ENCODE data around the gene PLD1.
"Not testable (repeated sequence)": the region's sequence is repeated elsewhere in the genome, so short reads cannot be mapped to it uniquely, and the experiment has no call there.

The PLD1 gene

DNA sequence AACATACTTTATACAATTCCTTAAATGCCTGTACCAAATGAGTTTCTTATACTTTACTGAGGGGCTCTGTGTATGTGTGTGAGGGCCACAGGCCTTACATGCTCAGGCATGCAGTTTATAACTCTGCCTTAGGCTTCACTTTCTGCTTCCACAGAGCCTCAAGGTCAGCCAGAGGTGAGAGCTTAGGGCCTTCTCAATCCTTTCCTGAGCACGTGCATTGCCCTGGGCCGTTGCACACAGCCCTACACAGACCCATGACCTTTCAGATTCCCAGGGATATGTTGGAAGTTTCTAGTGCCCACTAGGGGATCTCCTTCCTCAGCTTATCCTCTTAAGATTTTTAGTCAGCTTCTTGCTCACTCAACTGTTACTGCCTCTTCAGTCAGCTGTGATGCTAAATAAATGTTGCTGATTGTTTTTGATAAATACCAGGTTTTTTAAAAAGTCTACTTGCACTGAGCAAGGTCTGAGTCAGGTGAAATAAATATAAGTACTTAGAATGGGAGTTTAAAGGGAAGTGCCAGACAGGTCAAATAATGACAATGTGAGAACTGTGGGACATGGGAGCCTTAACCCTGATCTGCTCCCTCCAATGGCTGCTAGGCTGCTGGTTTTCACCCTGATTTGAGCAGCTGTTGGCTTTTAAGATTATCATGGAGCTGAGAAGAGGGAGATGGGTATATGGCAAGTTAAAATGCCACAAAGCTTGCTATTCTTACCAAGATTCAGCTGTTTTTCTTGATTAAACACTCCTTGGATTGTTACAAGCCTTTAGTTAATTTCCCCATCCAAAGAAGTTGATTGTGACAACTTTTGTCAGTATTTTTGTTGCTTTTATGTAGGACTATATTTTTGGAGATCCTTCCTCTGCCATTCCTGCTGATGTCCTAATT lies 169.5 kb downstream of the PLD1 start:
- no peak overlapping the region for H3K4me3 Mint-ChIP-seq
- no peaks in the 10 kb centered on the region for H3K9me3 Mint-ChIP-seq (ENCODE audit: low read depth)
- H3K27me3 Mint-ChIP-seq = peaks cover 1% of the 10 kb centered on the region
- no peaks in the 10 kb centered on the region for H3K4me1 Mint-ChIP-seq (ENCODE audit: low read depth)
- no peaks in the 10 kb centered on the region for H3K36me3 Mint-ChIP-seq
- no peak overlapping the region for H3K27ac Mint-ChIP-seq

DNA sequence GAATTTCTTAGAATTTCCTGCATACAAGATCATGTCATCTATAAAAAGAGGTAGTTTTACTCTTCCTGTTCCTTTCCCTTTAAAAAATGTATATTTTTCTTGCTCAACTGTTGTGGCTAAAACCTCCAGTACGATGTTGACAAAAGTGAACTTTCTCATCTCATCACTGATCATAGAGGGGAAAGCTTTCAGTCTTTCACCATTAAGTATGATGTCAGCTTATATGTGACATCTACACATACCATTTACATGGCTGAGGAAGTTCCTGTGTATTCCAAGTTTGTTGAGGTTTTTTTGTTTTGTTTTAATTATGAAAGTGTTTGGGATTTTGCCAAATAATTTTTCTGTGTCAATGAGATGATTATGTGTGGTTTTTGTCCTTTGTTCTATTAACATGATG lies 173.6 kb downstream of the PLD1 start:
- no peak overlapping the region for H3K27ac Mint-ChIP-seq
- H3K9me3 Mint-ChIP-seq (ENCODE audit: low read depth) = no peaks in the 10 kb centered on the region
- H3K4me1 Mint-ChIP-seq (ENCODE audit: low read depth) = no peaks in the 10 kb centered on the region
- H3K4me3 Mint-ChIP-seq = no peak overlapping the region
- H3K27me3 Mint-ChIP-seq = peaks cover 1% of the 10 kb centered on the region
- no peaks in the 10 kb centered on the region for H3K36me3 Mint-ChIP-seq

DNA sequence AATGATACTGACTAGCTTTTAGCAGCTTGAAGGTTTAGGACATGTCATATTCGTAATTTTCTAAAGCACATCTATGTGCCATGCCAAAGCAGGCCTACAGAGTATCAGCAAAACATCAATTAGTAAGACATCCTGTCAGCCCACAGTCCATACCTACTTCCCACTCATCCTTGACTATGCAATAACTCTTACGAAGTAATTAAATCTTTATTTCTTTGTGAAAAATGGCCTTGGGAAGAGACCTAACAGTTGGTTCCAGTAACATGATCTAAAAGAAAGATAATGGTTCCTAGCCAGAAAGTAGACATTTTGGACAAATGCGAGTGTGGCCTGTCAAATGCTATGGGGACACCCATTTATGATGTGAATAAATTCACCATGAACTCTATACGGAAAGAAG lies 177.5 kb downstream of the PLD1 start:
- Mint-ChIP-seq H3K9me3 (ENCODE audit: low read depth) (no peaks in the 10 kb centered on the region), H3K4me3 (no peak overlapping the region), H3K36me3 (no peaks in the 10 kb centered on the region), H3K27ac (no peak overlapping the region), H3K27me3 (no peaks in the 10 kb centered on the region), H3K4me1 (ENCODE audit: low read depth) (no peaks in the 10 kb centered on the region)

DNA sequence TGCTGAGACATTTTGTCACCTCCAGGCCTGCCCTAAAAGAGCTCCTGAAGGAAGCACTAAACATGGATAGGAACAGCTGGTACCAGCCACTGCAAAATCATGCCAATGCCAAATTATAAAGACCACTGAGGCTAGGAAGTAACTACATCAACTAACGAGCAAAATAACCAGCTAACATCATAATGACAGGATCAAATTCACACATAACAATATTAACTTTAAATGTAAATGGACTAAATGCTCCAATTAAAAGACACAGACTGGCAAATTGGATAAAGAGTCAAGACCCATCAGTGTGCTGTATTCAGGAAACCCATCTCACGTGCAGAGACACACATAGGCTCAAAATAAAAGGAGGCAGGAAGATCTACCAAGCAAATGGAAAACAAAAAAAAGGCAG lies 183.5 kb downstream of the PLD1 start:
- not testable (repeated sequence) for H3K27ac Mint-ChIP-seq; H3K4me3 Mint-ChIP-seq; H3K9me3 Mint-ChIP-seq (ENCODE audit: low read depth); H3K36me3 Mint-ChIP-seq; H3K4me1 Mint-ChIP-seq (ENCODE audit: low read depth); H3K27me3 Mint-ChIP-seq

DNA sequence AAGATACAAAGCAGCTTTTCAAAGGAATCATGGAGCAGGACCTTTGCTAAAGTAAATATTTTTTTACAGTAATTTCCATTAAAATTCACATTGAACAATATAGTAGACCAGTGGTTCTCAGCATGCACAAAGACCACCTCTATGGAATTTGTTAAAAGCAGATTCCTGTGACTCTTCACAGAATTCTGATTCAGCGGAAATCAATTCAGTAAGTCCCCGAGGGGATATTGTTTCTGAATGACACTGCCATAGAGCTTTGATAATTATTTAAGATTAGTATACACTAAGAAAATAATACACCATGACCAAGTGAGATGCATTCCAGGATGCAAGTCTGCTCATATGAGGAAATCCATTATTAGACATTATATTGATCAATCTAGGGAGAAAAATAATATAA lies 188.2 kb downstream of the PLD1 start:
- H3K27ac Mint-ChIP-seq = no peak overlapping the region
- H3K9me3 Mint-ChIP-seq (ENCODE audit: low read depth) = peaks cover 6% of the 10 kb centered on the region
- peaks cover 2% of the 10 kb centered on the region for H3K4me1 Mint-ChIP-seq (ENCODE audit: low read depth)
- no peak overlapping the region for H3K4me3 Mint-ChIP-seq
- peaks cover 2% of the 10 kb centered on the region for H3K36me3 Mint-ChIP-seq
- H3K27me3 Mint-ChIP-seq = peaks cover 10% of the 10 kb centered on the region

DNA sequence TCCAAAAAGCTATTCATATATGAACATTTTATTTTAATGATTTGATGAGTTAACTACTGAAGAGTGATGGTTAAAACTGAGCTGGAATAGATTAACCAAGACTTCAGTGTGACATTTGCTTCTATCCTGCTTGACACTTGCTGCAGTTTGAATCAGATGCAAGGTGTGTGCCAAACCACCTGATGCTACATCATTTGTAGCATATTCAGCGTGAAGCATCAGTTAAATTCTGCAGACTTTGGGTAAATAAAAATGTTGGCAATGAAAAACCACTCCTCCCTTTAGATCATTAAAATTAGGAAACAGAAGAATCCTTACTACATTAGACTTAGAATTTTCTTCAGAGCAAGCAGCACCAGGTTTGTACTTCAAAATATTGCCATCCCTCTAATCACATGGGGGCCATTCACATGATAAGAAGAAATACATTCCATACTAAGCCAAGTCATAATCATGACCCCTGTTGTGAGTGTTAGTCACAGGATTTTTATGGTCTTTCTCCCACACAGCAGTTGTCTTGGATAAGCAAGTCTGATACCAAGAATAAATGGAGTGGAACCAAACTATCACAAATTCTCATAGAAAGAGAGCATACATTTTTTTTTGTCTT lies 189.4 kb downstream of the PLD1 start:
- no peak overlapping the region for H3K4me3 Mint-ChIP-seq
- H3K27ac Mint-ChIP-seq = no peak overlapping the region
- H3K9me3 Mint-ChIP-seq (ENCODE audit: low read depth) = peaks cover 6% of the 10 kb centered on the region
- H3K27me3 Mint-ChIP-seq = peaks cover 10% of the 10 kb centered on the region
- H3K4me1 Mint-ChIP-seq (ENCODE audit: low read depth) = peaks cover 2% of the 10 kb centered on the region
- peaks cover 2% of the 10 kb centered on the region for H3K36me3 Mint-ChIP-seq

DNA sequence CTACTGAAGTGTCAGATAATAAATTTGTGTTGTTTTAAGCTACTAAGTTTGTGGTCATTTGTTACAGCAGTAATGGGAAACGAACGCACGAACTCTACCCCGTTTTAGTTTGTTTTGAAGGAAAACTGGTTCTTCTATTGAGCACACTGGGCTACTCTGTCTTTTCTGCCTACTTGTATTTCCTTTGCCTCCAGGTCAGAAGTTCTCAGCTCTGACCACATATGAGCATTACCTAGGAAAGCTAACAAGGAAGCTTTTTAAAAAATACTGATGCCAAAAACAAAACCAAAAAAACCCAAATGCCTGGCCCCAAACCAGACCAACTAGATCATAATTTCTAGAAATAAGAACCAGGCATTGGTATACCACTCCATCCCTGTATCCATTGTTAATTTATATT lies 193.5 kb downstream of the PLD1 start:
- no peak overlapping the region for H3K4me3 Mint-ChIP-seq
- no peaks in the 10 kb centered on the region for H3K36me3 Mint-ChIP-seq
- H3K27ac Mint-ChIP-seq = no peak overlapping the region
- peaks cover 10% of the 10 kb centered on the region for H3K27me3 Mint-ChIP-seq
- H3K9me3 Mint-ChIP-seq (ENCODE audit: low read depth) = no peaks in the 10 kb centered on the region
- H3K4me1 Mint-ChIP-seq (ENCODE audit: low read depth) = no peaks in the 10 kb centered on the region

DNA sequence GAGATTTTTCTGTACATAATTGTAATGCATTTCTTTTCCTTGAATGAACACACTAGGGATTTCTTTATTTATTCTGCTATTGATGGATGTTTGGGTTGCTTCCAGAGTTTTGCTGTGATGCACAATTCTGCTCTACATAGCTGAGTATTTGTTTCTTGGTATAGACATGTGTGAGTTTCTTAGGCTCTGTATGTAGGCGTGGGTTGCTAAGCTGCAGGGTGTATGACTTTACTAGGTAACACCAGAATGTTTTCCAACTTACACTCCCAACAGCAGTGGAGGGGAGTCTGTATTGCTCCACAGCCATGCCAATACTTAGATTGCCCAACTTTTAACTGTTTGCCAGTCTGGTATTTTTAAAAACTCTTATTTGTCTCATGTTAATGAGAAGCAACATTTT lies 194.6 kb downstream of the PLD1 start:
- peaks cover 10% of the 10 kb centered on the region for H3K27me3 Mint-ChIP-seq

DNA sequence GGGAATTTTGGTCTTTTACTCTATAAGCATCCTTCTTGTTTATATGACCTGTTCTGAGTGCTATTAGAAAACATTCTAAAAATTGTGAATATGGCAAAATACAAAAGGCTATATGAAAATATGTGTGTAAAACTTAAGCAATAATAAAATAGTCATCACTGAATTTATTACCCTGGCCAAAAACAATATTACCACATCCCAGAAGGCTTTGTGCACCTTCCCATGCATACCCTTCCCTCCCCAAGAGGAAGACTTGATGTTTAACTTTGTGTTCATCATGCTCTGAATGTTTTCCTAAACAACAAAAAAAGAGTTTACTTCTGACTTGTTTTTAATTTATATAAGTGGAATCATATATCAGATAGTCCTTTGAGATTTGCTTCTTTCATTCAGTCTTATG lies 195.0 kb downstream of the PLD1 start:
- Mint-ChIP-seq H3K9me3 (ENCODE audit: low read depth) (no peaks in the 10 kb centered on the region), H3K4me1 (ENCODE audit: low read depth) (no peaks in the 10 kb centered on the region), H3K4me3 (no peak overlapping the region), H3K27ac (no peak overlapping the region), H3K27me3 (peaks cover 10% of the 10 kb centered on the region), H3K36me3 (no peaks in the 10 kb centered on the region)

More for the DNA sequence above, 194.6 kb downstream of the PLD1 start:
- no peak overlapping the region for H3K27ac Mint-ChIP-seq
- H3K9me3 Mint-ChIP-seq (ENCODE audit: low read depth) = no peaks in the 10 kb centered on the region
- H3K4me3 Mint-ChIP-seq = no peak overlapping the region
- H3K4me1 Mint-ChIP-seq (ENCODE audit: low read depth) = no peaks in the 10 kb centered on the region
- no peaks in the 10 kb centered on the region for H3K36me3 Mint-ChIP-seq

DNA sequence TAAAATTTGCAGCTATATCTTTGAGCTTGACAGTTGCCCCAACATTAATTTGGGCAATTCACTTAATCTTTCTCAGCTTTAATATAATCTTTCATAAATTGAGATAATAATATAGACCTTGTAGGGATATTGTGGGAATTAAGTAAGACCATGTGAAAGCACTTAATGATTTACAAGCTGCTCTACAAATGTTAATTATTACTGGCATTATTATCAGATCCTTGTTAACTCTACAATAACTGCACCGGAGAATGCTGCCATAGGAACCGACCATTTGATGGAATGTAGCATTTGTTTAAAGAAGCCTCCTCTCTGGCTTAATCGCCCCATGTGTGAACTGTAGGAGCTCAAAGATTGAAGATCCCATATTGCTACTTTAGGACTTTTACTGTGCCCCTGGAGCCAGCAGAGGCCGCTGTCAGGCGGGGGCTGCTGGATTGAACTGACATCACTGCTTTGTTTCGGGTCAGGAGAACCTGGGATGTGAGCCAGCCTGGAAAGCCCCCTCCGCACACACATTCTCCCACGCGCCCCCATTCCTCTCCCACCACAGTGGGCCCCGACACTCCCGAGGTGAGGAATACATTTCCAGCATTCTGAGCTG lies 195.9 kb downstream of the PLD1 start:
- no peak overlapping the region for H3K27ac Mint-ChIP-seq
- no peaks in the 10 kb centered on the region for H3K9me3 Mint-ChIP-seq (ENCODE audit: low read depth)

DNA sequence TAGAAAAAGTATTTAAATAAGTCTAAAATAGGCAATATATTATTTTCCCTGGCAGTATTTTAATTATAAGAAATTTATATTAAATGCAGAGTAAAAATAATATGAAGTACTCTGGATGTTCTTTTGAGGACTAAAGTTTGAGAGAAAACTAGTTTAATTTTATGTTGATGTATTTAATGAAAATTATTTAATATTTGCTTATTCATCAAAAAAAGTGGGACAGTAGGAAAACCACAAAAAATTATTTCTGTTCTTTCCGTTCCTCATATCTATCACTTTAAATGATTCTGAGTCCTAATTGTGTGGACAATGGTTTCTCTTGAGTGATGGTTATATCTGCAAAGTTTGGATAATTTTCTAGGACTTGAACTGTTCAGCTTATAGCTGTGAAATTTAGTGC lies 202.8 kb downstream of the PLD1 start:
- no peak overlapping the region for H3K27ac Mint-ChIP-seq
- H3K27me3 Mint-ChIP-seq = peaks cover 4% of the 10 kb centered on the region
- no peak overlapping the region for H3K4me3 Mint-ChIP-seq
- no peaks in the 10 kb centered on the region for H3K36me3 Mint-ChIP-seq
- H3K9me3 Mint-ChIP-seq (ENCODE audit: low read depth) = no peaks in the 10 kb centered on the region
- H3K4me1 Mint-ChIP-seq (ENCODE audit: low read depth) = no peaks in the 10 kb centered on the region

More for the DNA sequence above, 195.9 kb downstream of the PLD1 start:
- Mint-ChIP-seq H3K27me3 (peaks cover 5% of the 10 kb centered on the region), H3K36me3 (no peaks in the 10 kb centered on the region), H3K4me1 (ENCODE audit: low read depth) (no peaks in the 10 kb centered on the region), H3K4me3 (no peak overlapping the region)

DNA sequence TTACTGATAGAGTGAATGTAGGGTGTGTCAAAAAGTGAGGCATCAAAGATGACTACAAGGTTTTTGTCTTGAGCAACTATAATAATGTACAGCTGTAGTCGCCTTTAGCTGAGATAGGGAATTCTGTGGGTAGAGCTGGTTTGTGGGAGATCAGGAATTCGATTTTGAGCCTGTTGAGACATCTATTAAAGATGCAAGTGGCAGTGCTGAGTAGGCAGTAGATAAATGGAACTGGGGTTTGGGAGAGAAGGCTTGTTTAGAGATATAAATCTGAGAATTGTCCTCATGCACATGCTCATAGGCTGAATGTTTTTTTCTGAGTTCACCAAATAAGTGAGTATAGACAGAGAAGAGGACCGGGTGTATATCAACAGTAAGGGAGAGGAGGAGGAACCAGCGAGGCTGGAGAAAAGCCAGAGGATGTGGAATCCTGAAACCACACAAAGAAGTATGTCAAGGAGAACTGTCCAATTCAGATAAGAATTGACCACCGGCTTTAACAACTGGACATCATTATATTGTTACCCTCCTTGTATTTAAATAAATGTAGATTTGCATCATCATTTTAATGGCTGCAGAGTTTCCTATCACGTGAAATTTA lies 204.0 kb downstream of the PLD1 start:
- peaks cover 4% of the 10 kb centered on the region for H3K27me3 Mint-ChIP-seq
- H3K36me3 Mint-ChIP-seq = no peaks in the 10 kb centered on the region
- no peaks in the 10 kb centered on the region for H3K4me1 Mint-ChIP-seq (ENCODE audit: low read depth)
- H3K9me3 Mint-ChIP-seq (ENCODE audit: low read depth) = no peaks in the 10 kb centered on the region
- H3K4me3 Mint-ChIP-seq = no peak overlapping the region
- no peak overlapping the region for H3K27ac Mint-ChIP-seq

DNA sequence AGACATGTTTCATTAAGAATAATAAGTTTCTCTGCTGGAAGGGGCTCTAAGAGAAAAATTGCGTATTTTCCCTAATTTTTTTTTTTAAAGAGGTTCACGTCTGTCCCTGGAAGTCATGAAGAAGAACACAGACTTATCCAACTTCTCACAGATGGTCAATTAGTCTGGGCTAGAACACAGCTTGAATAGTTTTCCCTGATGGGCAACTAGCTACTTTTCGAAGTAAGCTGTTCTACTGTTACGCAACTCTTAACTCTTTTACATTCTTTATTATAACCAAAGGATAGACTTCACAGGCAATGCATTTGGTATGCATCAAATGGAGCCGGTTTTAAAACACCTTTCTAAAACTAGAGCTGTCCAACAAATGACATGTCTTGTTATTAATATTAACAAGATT lies 205.9 kb downstream of the PLD1 start:
- Mint-ChIP-seq H3K9me3 (ENCODE audit: low read depth) (no peaks in the 10 kb centered on the region), H3K27ac (no peak overlapping the region), H3K27me3 (peaks cover 4% of the 10 kb centered on the region), H3K36me3 (no peaks in the 10 kb centered on the region), H3K4me3 (no peak overlapping the region), H3K4me1 (ENCODE audit: low read depth) (no peaks in the 10 kb centered on the region)

DNA sequence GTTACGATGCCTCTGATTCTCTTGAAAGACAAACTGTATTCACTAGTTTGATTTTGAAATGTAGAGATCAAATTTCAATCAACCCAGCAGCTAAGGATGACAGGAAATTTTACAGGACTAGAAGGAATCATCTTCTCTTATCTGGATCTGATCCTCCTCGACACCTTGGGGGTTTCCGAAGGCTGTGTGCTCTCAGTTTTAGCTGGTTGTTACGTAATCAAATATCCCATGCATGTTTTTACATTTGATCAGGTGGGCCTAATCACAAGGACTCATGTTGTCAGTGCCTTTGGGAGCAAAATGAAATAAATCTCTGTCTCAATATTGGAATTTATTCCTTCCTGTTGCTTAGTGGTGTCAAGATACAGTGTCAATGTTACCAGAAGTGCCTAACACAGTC lies 208.2 kb downstream of the PLD1 start:
- Mint-ChIP-seq H3K9me3 (ENCODE audit: low read depth) (no peaks in the 10 kb centered on the region), H3K4me1 (ENCODE audit: low read depth) (no peaks in the 10 kb centered on the region), H3K36me3 (no peaks in the 10 kb centered on the region)

DNA sequence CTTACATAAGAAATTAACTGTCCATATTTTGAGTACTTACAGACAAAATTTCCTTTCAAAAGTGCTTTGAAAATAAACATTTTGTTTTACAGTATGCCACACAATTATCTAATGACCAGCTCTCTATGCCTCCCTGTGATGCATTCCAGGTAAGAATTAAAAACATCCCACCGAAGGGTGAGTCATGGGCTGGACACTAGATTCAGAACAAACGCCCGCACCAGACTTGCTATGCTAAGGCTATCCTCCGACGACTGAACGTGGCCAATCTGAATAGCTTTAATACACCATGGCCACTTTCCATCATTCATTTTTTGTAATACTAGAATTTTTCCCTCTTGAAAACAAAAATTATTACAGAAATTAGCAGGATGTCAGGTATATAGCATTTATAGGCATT lies 210.3 kb downstream of the PLD1 start:
- no peaks in the 10 kb centered on the region for H3K27me3 Mint-ChIP-seq
- no peaks in the 10 kb centered on the region for H3K36me3 Mint-ChIP-seq
- H3K4me3 Mint-ChIP-seq = no peak overlapping the region
- no peaks in the 10 kb centered on the region for H3K9me3 Mint-ChIP-seq (ENCODE audit: low read depth)
- no peak overlapping the region for H3K27ac Mint-ChIP-seq
- H3K4me1 Mint-ChIP-seq (ENCODE audit: low read depth) = no peaks in the 10 kb centered on the region

More for the DNA sequence above, 208.2 kb downstream of the PLD1 start:
- Mint-ChIP-seq H3K27me3 (peaks cover 2% of the 10 kb centered on the region), H3K4me3 (no peak overlapping the region), H3K27ac (no peak overlapping the region)
